Mesothelial cell of epicardium (in vitro differentiated cells): ENCODE data around the gene ZNF892. TPM values are rescaled to one million over a fixed set of nuclear protein-coding genes. Genes with fewer than 3 reads are reported as not detected.

Experiments used
- DNase-seq, 2 experiments: peaks; one replicate each; pipeline ENCODE4 v3.0.0; 2021; ENCODE audit warnings: low spot score in 2 of 2; ENCODE audit not compliant: unreplicated experiment in 2 of 2
- H3K27ac Mint-ChIP-seq: 2 replicates; pipeline ENCODE4 v1.8.0; 2021; ENCODE audit warnings: mixed read lengths
- H3K27me3 Mint-ChIP-seq: 2 replicates; pipeline ENCODE4 v1.8.0; 2021; ENCODE audit warnings: low read depth, mixed read lengths
- H3K36me3 Mint-ChIP-seq: 2 replicates; pipeline ENCODE4 v1.8.0; 2021; ENCODE audit warnings: mixed read lengths
- H3K4me1 Mint-ChIP-seq: 2 replicates; pipeline ENCODE4 v1.8.0; 2021; ENCODE audit warnings: mixed read lengths
- H3K4me3 Mint-ChIP-seq: 2 replicates; pipeline ENCODE4 v1.8.0; 2021; ENCODE audit warnings: mild to moderate bottlenecking, moderate library complexity, mixed read lengths
- H3K9me3 Mint-ChIP-seq: 2 replicates; pipeline ENCODE4 v1.8.0; 2021; ENCODE audit warnings: mixed read lengths
- total RNA-seq: library from RNA; stranded (reverse); gene quantifications from 3 replicates; pipeline ENCODE4 v1.2.1, GENCODE V29; 2021
- TF ChIP-seq, protein P1 (sequence below): fragments of 200-600 bp; sonication (generic); IDR thresholded peaks from one replicate; pipeline ENCODE4 v1.5.0; 2021; ENCODE audit warnings: antibody characterized with exemption; ENCODE audit not compliant: unreplicated experiment

Gene ZNF892
- 16.7 to 17.2 TPM (median 17.0 TPM) in 3 replicates for total RNA-seq

DNA sequence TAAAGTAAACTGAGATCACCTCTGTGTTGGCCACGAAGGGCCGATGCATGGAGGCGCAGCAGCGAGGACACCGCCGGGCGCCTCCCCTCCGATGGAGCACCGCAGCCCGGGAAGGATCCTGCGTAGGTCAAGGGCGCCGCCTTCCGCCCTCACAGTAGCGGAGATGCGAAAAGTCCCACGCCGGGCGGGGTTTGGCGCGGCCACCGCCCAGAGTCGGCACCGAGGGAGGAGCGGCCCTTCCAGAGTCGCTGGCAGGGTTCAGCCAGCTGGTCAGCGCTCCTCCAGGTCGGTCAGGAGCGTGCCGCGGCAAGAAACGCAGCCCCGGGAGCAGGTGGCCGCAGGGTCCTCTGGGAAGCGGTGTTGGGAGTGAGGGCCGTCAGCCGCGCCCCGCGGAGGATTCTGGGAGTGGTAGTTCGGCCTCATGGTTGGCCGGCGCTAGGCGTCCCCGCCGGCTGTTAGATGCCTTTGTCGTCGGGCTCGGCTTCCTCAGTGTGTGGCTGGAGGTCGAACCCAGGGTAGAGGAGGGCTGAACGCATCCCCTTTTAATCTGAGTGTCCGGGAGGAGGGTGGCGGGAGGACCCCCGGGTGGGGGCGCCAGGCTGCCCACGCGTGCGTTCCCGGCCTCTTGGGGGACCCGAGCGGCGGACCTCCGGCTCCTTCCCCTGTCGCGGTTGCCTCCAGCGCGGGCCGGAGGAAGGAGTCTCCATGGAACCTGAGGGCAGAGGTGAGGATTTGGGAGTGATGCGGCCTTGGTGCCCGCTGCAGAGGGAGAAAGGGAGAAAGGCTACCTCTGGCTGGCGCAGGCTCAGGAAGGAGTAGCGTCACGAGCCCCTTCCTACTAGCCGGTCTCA lies at the start of gene ZNF892:
ZNF892 (plus strand) TSS at position 411 of the 851 bp plus-strand sequence; CDS start at position 706, 295 bp downstream.
- Mint-ChIP-seq H3K27ac (peak within 1 kb of the TSS; percentile 79), H3K4me3 (peak within 1 kb of the TSS; percentile 93), H3K27me3 (no peaks in the 10 kb centered on the region), H3K9me3 (peaks cover 31% of the 10 kb centered on the region), H3K36me3 (peaks cover 38% of the 10 kb centered on the region), H3K4me1 (peaks cover 22% of the 10 kb centered on the region)
- TF ChIP-seq, protein P1, sequence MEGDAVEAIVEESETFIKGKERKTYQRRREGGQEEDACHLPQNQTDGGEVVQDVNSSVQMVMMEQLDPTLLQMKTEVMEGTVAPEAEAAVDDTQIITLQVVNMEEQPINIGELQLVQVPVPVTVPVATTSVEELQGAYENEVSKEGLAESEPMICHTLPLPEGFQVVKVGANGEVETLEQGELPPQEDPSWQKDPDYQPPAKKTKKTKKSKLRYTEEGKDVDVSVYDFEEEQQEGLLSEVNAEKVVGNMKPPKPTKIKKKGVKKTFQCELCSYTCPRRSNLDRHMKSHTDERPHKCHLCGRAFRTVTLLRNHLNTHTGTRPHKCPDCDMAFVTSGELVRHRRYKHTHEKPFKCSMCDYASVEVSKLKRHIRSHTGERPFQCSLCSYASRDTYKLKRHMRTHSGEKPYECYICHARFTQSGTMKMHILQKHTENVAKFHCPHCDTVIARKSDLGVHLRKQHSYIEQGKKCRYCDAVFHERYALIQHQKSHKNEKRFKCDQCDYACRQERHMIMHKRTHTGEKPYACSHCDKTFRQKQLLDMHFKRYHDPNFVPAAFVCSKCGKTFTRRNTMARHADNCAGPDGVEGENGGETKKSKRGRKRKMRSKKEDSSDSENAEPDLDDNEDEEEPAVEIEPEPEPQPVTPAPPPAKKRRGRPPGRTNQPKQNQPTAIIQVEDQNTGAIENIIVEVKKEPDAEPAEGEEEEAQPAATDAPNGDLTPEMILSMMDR, result no peak
- DNase-seq, result peak; percentile 73 to 88

DNA sequence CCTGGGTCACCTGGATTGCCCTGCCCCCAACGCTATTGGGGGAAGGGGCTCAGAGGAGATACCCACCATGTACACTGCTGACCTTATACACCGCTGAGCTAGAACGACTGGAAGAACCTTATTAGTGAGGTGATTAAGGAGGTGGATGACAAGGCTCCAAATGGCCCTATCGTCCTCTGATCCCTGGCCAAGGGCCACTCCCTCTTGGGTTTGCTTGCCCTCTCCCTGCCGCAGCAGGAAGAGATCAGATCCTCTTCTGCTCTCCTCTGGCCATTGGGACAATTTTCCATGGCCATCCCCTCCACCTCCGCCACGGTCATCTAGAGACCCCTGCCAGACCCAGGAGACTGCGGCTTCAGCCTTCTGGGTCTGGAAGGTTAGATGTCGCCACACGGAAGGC lies 48.9 kb upstream of the ZNF892 start:
- Mint-ChIP-seq H3K9me3 (peaks cover 31% of the 10 kb centered on the region), H3K27me3 (no peaks in the 10 kb centered on the region), H3K4me3 (peak overlapping the region; percentile 83), H3K36me3 (peaks cover 35% of the 10 kb centered on the region), H3K27ac (peak overlapping the region; percentile 61), H3K4me1 (peaks cover 15% of the 10 kb centered on the region)
- no peak for DNase-seq
- TF ChIP-seq, protein P1, result no peak

DNA sequence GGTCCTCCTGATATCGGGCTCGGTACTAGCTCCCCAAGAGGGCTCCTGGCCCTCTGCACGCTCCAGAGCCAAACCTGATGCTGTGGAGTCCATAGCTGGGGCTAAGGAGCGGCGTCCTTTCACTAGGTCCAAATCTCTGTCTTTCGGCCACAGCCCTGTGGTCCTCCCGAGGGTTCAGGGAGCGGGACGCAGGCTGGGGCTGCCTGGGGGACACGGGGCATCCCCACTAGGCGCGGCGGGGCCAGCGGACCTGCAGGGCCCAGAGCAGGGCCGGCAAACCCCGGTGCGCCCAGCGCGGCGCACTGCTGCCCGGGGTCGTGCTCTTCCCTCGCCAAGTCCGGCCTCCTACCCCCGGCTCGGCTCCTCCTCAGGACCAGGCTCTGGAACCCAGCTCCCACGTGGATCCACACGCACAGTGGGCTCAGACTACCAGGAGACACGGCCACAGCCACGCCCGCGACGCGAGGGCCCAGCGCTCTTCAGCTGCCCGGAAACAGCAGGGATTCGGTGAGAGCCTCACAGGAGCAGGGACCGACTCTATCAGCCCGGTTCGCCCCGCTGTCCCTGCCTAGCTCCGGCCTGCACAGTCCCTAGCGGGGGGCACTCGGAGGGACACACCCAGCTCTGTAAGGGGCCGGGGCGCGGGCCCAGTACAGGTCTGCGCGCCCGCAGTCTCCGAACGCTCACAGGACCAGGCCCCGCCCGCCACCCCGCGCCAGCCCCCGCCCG lies 48.3 kb upstream of the ZNF892 start:
- no peaks in the 10 kb centered on the region for H3K27me3 Mint-ChIP-seq
- H3K36me3 Mint-ChIP-seq, result peaks cover 29% of the 10 kb centered on the region
- peak; percentile 40 to 63 for DNase-seq
- TF ChIP-seq, protein P1, result no peak
- H3K27ac Mint-ChIP-seq, result peak overlapping the region; percentile 82
- H3K4me1 Mint-ChIP-seq, result peaks cover 17% of the 10 kb centered on the region
- peak overlapping the region; percentile 83 for H3K4me3 Mint-ChIP-seq
- peaks cover 25% of the 10 kb centered on the region for H3K9me3 Mint-ChIP-seq

DNA sequence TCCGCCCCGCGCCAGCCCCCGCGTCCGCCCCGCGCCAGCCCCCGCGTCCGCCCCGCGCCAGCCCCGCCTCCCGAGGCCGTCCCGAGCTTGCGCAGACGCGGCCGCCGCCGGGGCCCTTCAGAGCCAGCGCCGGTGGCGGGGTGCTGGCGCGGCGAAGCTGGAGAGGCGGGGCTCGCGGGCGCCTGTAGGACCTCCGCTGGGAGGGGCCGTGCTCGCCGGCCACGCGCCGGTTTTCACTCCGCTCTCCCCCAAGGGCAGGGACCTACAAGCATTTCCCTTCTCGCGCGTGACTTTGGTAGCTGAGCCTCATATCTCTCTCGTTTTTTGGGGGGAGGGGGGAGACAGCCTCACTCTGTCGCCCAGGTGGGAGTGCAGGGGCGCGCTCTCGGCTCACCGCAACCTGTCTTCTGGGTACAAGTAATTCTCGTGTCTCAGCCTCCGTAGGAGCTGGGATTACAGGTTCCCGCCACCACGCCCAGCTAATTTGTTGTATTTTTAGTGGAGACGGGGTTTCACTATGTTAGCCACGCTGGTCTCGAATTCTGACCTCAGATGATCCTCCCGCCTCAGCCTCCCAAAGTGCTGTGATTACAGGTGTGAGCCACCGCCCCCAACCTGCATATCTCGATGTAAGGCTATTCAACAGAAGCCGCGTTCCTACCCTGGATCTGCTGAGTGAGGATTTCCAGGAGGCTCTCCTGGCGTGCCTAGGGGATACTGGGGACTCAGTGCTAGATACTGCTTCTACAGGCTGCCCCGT lies 47.5 kb upstream of the ZNF892 start, which contains the start of gene ZNF514:
ZNF514 (minus strand) TSS at position 159 of the 760 bp plus-strand sequence. CDS start 6,595 bp downstream, outside the sequence.
- Mint-ChIP-seq H3K27ac (peak within 1 kb of the TSS; percentile 95), H3K27me3 (no peaks in the 10 kb centered on the region), H3K36me3 (peaks cover 21% of the 10 kb centered on the region), H3K4me3 (peak within 1 kb of the TSS; percentile 85), H3K9me3 (peaks cover 17% of the 10 kb centered on the region), H3K4me1 (peaks cover 23% of the 10 kb centered on the region)
- TF ChIP-seq, protein P1, result no peak
- DNase-seq, result peak; percentile 76 to 87

DNA sequence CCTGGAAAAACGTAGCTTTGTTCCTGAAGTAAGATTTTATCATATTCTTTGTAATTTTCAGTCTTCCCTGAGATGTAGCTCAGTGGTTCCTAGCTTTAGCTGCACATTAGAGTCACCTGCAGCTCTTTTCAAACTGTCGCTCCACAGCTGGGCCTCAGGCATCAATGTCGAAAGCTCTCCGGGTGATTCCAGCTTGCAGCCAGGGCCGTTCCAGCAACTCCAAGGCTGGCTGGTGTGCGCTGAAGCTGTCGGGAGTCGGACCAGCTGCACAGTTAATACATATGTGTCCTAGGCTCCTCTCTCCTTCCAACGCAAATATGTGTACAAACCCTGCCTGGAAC lies 42.3 kb upstream of the ZNF892 start:
- H3K4me3 Mint-ChIP-seq, result peak overlapping the region; percentile 94
- no peaks in the 10 kb centered on the region for H3K9me3 Mint-ChIP-seq
- no peaks in the 10 kb centered on the region for H3K36me3 Mint-ChIP-seq
- no peaks in the 10 kb centered on the region for H3K27me3 Mint-ChIP-seq
- TF ChIP-seq, protein P1, result no peak
- DNase-seq, result no peak
- H3K4me1 Mint-ChIP-seq, result peaks cover 27% of the 10 kb centered on the region
- H3K27ac Mint-ChIP-seq, result peak overlapping the region; percentile 95
